Lower leg skin (tissue), 3 donors: Measurements from ENCODE around the gene SLC25A18.

ENCODE experiments used
- POLR2A ChIP-seq, 2 donors: fragments of 450-650 bp; IDR thresholded peaks; one replicate each; pipeline ENCODE4 v1.6.1; 2016 to 2017; ENCODE audit warnings: antibody characterized with exemption in 2 of 2, mild to moderate bottlenecking in 1 of 2, moderate library complexity in 1 of 2
- TF ChIP-seq, protein P1 (sequence below), 3 donors: fragments of 450-650 bp; IDR thresholded peaks; one replicate each; pipeline ENCODE4 v1.5.1; 2016; ENCODE audit warnings: antibody characterized with exemption in 3 of 3, mild to moderate bottlenecking in 3 of 3, moderate library complexity in 2 of 3

DNA sequence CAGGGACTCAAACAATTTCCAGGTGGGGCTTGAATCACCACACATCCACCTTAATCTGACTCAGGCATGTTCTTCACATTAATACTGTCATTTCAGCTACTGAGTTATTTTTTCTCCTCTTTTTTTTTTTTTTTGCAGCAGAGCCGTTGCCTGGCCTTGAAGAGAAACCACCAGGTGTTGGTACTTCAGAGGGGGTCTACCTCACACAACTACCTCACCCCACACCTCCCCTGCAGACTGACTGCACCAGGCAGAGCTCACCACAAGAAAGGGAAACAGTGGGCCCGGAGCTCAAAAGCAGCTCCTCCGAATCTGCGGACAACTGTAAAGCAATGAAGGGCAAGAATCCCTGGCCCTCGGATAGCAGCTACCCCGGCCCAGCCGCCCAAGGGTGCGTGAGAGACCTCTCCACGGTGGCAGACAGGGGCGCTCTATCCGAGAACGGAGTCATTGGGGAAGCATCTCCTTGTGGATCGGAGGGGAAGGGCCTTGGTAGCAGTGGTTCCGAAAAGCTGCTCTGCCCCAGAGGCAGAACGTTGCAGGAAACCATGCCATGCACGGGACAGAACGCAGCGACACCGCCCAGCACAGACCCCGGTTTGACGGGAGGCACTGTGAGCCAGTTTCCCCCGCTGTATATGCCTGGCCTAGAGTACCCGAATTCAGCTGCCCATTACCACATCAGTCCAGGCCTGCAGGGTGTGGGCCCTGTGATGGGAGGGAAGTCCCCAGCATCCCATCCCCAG is 15.1 kb upstream of the SLC25A18 start:
- TF ChIP-seq, protein P1, sequence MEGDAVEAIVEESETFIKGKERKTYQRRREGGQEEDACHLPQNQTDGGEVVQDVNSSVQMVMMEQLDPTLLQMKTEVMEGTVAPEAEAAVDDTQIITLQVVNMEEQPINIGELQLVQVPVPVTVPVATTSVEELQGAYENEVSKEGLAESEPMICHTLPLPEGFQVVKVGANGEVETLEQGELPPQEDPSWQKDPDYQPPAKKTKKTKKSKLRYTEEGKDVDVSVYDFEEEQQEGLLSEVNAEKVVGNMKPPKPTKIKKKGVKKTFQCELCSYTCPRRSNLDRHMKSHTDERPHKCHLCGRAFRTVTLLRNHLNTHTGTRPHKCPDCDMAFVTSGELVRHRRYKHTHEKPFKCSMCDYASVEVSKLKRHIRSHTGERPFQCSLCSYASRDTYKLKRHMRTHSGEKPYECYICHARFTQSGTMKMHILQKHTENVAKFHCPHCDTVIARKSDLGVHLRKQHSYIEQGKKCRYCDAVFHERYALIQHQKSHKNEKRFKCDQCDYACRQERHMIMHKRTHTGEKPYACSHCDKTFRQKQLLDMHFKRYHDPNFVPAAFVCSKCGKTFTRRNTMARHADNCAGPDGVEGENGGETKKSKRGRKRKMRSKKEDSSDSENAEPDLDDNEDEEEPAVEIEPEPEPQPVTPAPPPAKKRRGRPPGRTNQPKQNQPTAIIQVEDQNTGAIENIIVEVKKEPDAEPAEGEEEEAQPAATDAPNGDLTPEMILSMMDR (IDR thresholded peaks at IDR 0.05), result no peak
- no peak for TF ChIP-seq POLR2A (IDR thresholded peaks at IDR 0.05)
